HepG2 (cell line): Measurements from ENCODE around the gene CDC42BPG. TPM values are rescaled to one million over a fixed set of nuclear protein-coding genes. Genes with fewer than 3 reads are reported as not detected.

ENCODE experiments used
- ATF4 ChIP-seq, 2 experiments: fragments of 450-650 bp in 1 of 2; sonication (generic) in 1 of 2; formaldehyde crosslinking; IDR thresholded peaks; 2 replicates each; pipeline versions ENCODE4 v1.5.0 to v1.8.0; 2020 to 2022; ENCODE audit warnings: mild to moderate bottlenecking in 1 of 2, missing genetic modification reagents in 1 of 2
- CAMTA2 ChIP-seq: sonication (generic); formaldehyde crosslinking; IDR thresholded peaks from 2 replicates; pipeline ENCODE4 v1.4.0; 2020; ENCODE audit warnings: mild to moderate bottlenecking, missing genetic modification reagents, borderline replicate concordance
- CCAR2 ChIP-seq: fragments of 200-400 bp; formaldehyde crosslinking; optimal IDR thresholded peaks from 2 replicates; pipeline ENCODE3; 2018; ENCODE audit warnings: low read depth, mild to moderate bottlenecking, low read length, moderate library complexity
- GATAD1 ChIP-seq: IDR thresholded peaks from 2 replicates; pipeline ENCODE4 v1.6.1; 2016; ENCODE audit warnings: missing genetic modification reagents, missing compliant biosample characterization
- HIC2 ChIP-seq: sonication (generic); formaldehyde crosslinking; IDR thresholded peaks from 2 replicates; pipeline ENCODE4 v1.9.0; 2022; ENCODE audit warnings: low read depth, missing genetic modification reagents
- PATZ1 ChIP-seq: sonication (generic); formaldehyde crosslinking; IDR thresholded peaks from 2 replicates; pipeline ENCODE4 v1.4.0; 2020; ENCODE audit warnings: missing genetic modification reagents
- PAXIP1 ChIP-seq: sonication (generic); formaldehyde crosslinking; conservative IDR thresholded peaks from 2 replicates; pipeline ENCODE4 v1.4.0; 2020; ENCODE audit warnings: mild to moderate bottlenecking, missing genetic modification reagents, moderate library complexity
- TFE3 ChIP-seq: IDR thresholded peaks from 2 replicates; pipeline ENCODE4 v1.6.1; 2016
- U2AF2 ChIP-seq: fragments of 200-400 bp; formaldehyde crosslinking; IDR thresholded peaks from 2 replicates; pipeline ENCODE4 v1.6.1; 2017; ENCODE audit warnings: low read depth, mild to moderate bottlenecking, low read length
- ZFP90 ChIP-seq: sonication (generic); formaldehyde crosslinking; IDR thresholded peaks from 2 replicates; pipeline ENCODE4 v1.8.0; 2022; ENCODE audit warnings: missing genetic modification reagents, mild to moderate bottlenecking, inconsistent platforms, borderline replicate concordance
- ZNF17 ChIP-seq: sonication (generic); formaldehyde crosslinking; IDR thresholded peaks from 2 replicates; pipeline ENCODE4 v1.5.0; 2020; ENCODE audit warnings: mild to moderate bottlenecking, missing genetic modification reagents
- ZNF235 ChIP-seq: sonication (generic); formaldehyde crosslinking; IDR thresholded peaks from 2 replicates; pipeline ENCODE4 v1.8.1; 2023; ENCODE audit warnings: mild to moderate bottlenecking, missing genetic modification reagents, borderline replicate concordance
- ZNF274 ChIP-seq: sonication (generic); formaldehyde crosslinking; IDR thresholded peaks from 2 replicates; pipeline ENCODE4 v1.5.1; 2020; ENCODE audit warnings: mild to moderate bottlenecking, missing genetic modification reagents
- ZNF281 ChIP-seq: sonication (generic); formaldehyde crosslinking; IDR thresholded peaks from 2 replicates; pipeline ENCODE4 v1.4.0; 2020; ENCODE audit warnings: missing genetic modification reagents, borderline replicate concordance
- polyA plus RNA-seq, 8 experiments: library from polyadenylated mRNA; depleted of rRNA in 3 of 8; stranded (reverse) in 7 of 8; unstranded in 1 of 8; fragments of >200 nt; fragmentation: Illumina TruSeq in 4 of 8; extraction: Trizol in 4 of 8; gene quantifications; 2 replicates each; pipeline versions ENCODE4 v1.2.1 to v1.2.3, GENCODE V29; 2011 to 2016; ENCODE audit warnings: low read depth in 4 of 8, missing spikeins in 1 of 8, mixed read lengths in 1 of 8; ENCODE audit not compliant: insufficient read depth in 1 of 8
- total RNA-seq, 5 experiments: library from RNA; depleted of rRNA; stranded (reverse); fragments of >200 nt; fragmentation: Illumina TruSeq; extraction: Trizol; gene quantifications; 2 replicates each; pipeline ENCODE4 v1.2.3, GENCODE V29; 2016; ENCODE audit warnings: low read depth in 1 of 5

CDC42BPG gene
- total and polyA plus RNA-seq, 2 of the 13 experiments (the other 11 are each of a cell fraction or from before 2014, with no cell fraction given): 0.55 to 1.4 TPM

GRCh38 chr11:64777449-64778222, 66.8 kb downstream of the CDC42BPG start (continued):
- TF ChIP-seq HIC2 (CRISPR knock-in tag): no peak
- TF ChIP-seq ZNF235 (CRISPR knock-in tag): no peak
- 0 out of 2 replicates have a peak, but pooled peaks have one; percentile 44 for TF ChIP-seq GATAD1 (CRISPR knock-in tag)
- peak; percentile 29; the same call in 1 of the 2 replicates for TF ChIP-seq ZNF281 (CRISPR knock-in tag)
- no peak for TF ChIP-seq U2AF2
- no peak for TF ChIP-seq ZNF17 (CRISPR knock-in tag)
- TF ChIP-seq PATZ1 (CRISPR knock-in tag): peak; percentile 35; the same call in 1 of the 2 replicates
- TF ChIP-seq ZFP90: no peak
- no peak for TF ChIP-seq PAXIP1 (CRISPR knock-in tag)
- TF ChIP-seq CCAR2: no peak
- 0 out of 2 replicates have a peak, but pooled peaks have one; percentile 27 for TF ChIP-seq TFE3
- TF ChIP-seq ATF4 (CRISPR knock-in tag; IDR thresholded peaks at IDR 0.05): no peak
- TF ChIP-seq ZNF274 (CRISPR knock-in tag): 0 out of 2 replicates have a peak, but pooled peaks have one; percentile 35
- TF ChIP-seq CAMTA2 (CRISPR knock-in tag): 0 out of 2 replicates have a peak, but pooled peaks have one; percentile 64
